ENCODE measurements around the gene NHERF2.
"Not testable (repeated sequence)": the region's sequence is repeated elsewhere in the genome, so short reads cannot be mapped to it uniquely, and the experiment has no call there.

GRCh38 chr16:2011726-2012125 lies 15.0 kb upstream of the NHERF2 start:
- not testable (repeated sequence) for TF ChIP-seq POLR2A (IDR thresholded peaks at IDR 0.05; ENCODE audit: low read length); GATA1 (IDR thresholded peaks at IDR 0.05; ENCODE audit: low read depth, low read length)
